Astrocyte of the hippocampus (primary cell): Measurements from ENCODE around the gene PITHD1.
"Not testable (repeated sequence)": the region's sequence is repeated elsewhere in the genome, so short reads cannot be mapped to it uniquely, and the experiment has no call there.

Experiments used
- DNase-seq: peaks from one replicate; pipeline ENCODE4 v3.0.0; 2011; ENCODE audit warnings: low read depth, low spot score

PITHD1 gene

DNA sequence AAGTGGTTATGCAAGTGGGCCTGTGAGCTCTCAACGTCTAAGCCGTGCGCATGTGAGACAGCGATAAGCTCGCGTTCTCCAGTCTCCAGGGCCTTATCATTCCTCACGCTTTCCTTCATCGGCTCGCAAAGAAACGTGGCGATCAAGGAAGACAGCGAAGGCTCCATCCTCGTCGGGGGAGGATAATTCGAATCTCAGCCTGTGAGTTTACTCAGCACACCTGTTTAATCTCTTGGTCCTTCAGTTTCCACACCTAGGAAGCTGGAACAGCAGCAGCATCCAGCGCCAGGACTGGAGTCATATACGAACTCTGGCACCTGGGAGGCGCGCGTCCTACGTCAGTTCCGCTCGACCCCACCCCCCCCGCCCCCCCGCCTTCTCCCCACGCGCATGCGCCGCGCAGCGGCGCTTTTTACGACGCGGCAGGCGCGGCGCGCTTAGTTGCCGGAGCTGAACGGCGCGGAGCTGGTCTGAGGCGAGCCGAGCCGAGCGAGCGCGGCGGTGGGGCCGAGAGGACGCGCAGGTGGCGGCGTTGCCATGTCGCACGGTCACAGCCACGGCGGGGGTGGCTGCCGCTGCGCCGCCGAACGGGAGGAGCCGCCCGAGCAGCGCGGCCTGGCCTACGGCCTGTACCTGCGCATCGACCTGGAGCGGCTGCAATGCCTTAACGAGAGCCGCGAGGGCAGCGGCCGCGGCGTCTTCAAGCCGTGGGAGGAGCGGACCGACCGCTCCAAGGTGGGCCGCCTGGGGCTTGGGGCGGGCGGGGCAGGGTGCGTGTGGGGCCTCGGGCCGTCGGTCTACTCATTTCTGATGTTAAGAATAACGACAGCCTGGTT, at the start of gene PITHD1:
Gene PITHD1 (plus strand): TSS at position 440 of the 836 bp plus-strand sequence. CDS start 98 bp downstream, at position 538.
- DNase-seq: peak; percentile 93

GRCh38 chr1:23732363-23733224, 45.6 kb upstream of the PITHD1 start:
- DNase-seq: no peak

- not testable (repeated sequence) for DNase-seq
Observed at GRCh38 chr1:23733281-23733680, 44.9 kb upstream of the PITHD1 start.

- no peak for DNase-seq
Observed at GRCh38 chr1:23736437-23737134, 41.6 kb upstream of the PITHD1 start.

- no peak for DNase-seq
Observed at GRCh38 chr1:23741609-23742008, 36.6 kb upstream of the PITHD1 start.

DNA sequence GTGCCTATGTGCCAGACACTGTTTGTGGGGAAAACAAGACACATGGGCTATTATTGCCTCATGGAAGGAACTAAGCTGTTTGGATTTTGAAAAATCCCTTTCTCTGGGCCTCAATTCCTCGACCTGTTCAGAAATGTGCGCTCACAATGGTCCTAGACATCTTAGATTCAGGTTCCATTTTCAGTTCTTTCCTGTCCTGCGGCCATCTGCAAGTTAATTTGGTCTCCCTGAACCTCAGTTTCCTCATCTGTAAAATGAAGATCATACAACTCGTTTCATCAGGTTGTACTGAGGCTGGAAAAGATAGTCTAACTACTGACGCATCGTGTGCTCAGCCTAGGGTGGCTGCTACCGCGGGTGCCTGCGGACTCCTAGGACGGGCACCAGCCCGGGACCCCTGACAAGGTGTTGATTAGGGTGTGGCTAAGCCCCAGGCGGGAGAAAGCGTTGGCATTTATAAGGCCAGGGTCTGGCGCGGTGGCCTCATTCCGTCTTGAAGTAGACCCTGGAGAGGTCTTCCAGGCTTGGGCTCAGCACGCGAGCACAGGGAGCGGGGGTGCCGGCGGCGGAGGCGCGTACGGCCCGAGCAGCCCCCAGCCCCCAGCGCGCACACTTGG, 35.4 kb upstream of the PITHD1 start:
- DNase-seq: no peak

GRCh38 chr1:23743287-23744152, 34.7 kb upstream of the PITHD1 start, which contains the start of gene ELOA:
Gene ELOA (plus strand): TSS chr1:23743471. CDS start chr1:23743504, 33 bp downstream.
- DNase-seq: peak; percentile 88

DNA sequence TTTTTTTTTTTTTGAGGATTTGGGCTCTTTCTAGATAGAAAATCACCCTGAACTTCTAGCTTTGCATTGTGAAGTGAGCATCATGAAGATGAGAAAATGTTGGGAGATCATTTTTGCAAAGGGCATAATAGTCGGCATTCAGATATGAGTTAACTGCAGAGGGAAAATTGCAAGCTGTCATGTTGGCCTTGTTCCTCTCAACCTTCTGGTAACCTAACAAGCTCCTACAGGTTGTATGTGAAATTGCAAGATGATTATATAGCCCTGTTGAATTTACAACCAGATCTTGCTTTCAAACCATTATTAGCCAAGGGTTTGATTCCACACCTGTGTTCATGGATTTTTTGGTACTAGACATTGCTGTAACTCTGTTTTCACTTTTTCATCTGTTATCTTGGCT, 32.7 kb upstream of the PITHD1 start:
- peak; percentile 32 for DNase-seq

DNA sequence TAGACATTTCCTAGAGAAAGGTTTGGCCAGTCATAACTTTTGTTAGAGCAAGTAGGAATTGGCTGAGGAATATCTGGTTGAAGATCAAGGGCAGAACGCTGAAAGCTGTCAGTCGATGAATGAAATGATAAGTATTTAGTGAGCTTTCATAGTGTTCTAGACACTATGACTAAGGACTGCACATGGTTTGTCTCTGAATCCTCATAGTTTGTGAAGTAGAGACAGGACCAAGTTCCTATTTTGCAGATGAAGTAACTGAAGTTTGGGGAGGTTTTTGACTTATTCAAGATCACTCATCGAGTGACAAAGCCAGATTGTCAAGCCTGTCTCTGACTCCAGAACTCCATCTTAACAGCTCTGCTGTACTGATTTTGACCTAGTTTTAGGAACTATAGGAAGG, 30.2 kb upstream of the PITHD1 start:
- no peak for DNase-seq

DNA sequence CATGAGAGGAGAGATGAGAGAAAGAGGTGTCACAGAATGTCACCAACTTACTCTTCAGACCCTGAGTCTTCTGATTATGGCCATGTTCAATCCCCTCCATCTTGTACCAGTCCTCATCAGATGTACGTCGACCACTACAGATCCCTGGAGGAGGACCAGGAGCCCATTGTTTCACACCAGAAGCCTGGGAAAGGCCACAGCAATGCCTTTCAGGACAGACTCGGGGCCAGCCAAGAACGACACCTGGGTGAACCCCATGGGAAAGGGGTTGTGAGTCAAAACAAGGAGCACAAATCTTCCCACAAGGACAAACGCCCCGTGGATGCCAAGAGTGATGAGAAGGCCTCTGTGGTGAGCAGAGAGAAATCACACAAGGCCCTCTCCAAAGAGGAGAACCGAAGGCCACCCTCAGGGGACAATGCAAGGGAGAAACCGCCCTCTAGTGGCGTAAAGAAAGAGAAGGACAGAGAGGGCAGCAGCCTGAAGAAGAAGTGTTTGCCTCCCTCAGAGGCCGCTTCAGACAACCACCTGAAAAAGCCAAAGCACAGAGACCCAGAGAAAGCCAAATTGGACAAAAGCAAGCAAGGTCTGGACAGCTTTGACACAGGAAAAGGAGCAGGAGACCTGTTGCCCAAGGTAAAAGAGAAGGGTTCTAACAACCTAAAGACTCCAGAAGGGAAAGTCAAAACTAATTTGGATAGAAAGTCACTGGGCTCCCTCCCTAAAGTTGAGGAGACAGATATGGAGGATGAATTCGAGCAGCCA, 27.0 kb upstream of the PITHD1 start:
- peak; percentile 69 for DNase-seq

DNA sequence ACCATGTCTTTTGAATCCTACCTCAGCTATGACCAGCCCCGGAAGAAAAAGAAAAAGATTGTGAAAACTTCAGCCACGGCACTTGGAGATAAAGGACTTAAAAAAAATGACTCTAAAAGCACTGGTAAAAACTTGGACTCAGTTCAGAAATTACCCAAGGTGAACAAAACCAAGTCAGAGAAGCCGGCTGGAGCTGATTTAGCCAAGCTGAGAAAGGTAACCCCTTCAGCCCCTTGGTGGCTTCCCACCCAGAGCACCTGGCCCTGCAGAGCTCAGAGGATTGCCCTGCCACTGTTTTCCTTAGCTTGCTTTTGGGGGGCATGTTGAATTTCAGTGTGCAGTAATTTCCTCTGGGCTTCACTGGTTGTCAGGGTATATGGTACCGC, 26.4 kb upstream of the PITHD1 start:
- DNase-seq: no peak

DNA sequence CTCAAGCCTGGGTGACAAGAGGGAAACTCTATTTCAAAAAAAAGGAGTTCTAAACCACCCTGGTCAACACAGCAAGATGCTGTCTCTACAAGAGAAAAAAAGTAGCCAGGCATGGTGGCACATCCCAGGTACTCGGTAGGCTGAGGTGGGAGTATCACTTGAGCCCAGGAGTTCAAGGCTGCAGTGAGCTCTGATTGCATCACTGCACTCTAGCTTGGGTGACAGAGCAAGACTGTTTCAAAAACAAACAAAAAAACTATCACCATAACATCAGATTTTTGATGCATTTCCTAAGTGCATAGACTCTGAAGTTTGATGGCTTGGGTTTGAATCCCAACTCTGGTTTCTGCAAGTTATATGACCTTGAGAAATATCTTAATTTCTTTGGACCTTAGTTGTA, 25.3 kb upstream of the PITHD1 start:
- DNase-seq: no peak

- DNase-seq: peak; percentile 62
Observed at GRCh38 chr1:23756676-23757075, 21.5 kb upstream of the PITHD1 start.

- no peak for DNase-seq
Observed at GRCh38 chr1:23757812-23758211, 20.4 kb upstream of the PITHD1 start.

- peak; percentile 49 for DNase-seq
Observed at GRCh38 chr1:23759277-23759676, 18.9 kb upstream of the PITHD1 start.

DNA sequence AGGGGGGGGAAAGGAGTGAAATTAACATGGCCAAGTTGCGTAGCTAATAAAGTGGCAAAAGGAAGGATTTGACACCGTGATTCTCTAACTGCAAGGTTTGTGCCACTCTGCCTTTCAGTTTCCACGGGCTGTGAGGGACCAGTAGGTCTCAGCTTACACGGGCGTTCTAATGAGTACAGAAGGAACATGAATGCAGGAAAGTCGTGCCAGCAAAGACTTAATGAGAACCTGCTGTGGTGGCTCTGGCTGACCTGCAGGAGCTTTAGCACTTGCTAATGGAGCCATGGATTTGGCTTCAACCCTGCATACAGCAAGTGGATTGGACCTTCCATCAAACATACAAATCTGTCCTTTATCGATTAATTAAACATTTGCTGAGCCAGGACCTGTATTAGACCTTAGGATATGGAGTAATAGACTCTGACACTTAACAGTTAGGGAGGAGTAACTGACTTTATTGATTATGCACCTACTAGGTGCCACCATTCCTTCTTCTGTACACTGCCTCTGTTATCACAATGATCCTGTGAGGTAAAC, 15.1 kb upstream of the PITHD1 start:
- no peak for DNase-seq

DNA sequence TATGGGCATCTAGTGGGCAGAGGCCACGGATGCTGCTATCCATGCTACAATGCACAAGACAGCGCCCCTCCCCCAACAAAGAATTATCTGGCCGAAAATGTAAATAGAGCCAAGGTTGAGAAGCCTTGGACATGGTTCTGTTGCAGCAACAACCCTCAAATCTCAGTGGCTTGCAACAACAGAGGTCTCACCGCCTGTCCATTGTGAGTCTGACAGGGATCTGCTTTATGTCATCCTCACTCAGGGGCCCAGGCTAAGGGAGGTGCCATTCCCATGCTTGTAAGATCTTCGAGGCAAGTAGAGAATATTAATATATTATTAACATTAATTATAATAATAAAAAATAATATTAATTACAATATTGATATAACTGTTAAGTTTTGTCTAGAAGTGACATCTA, 9.5 kb upstream of the PITHD1 start:
- DNase-seq: no peak

DNA sequence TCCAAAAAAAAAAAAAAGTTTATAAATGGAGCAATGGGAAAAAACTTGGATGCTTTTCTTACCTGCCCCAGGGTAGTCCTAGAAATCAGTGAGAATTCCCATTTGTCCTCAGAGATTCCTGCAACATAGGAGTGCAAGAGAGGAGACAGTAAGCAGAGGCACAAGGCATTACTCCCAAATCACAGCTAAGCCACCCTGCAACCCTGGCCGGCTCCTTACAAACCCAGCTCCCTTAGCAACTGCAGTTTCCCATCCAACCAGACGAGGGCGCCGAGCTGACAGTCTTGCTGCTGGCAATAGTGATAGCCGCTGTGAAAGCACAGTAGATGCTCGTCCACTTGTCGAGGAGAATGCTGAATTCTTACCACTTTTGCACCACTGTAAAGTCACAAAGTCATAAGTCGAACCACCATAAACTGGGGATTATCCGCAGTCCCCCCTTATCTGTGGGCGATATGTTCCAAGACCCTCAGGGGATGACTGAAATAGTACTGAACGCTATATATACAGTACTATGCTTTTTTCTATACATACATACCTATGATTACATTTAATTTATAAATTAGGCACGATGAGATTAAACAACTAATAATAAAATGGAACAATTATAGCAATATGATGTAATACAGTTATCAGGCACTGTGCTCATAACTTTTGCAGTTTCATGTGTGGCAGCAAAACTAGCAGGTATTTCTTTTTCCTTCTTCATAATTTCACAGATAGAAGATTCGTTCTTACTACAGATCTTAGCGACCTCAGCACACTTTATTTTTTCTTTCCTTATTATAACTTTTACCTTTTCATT, 6.0 kb upstream of the PITHD1 start:
- DNase-seq: peak; percentile 89

DNA sequence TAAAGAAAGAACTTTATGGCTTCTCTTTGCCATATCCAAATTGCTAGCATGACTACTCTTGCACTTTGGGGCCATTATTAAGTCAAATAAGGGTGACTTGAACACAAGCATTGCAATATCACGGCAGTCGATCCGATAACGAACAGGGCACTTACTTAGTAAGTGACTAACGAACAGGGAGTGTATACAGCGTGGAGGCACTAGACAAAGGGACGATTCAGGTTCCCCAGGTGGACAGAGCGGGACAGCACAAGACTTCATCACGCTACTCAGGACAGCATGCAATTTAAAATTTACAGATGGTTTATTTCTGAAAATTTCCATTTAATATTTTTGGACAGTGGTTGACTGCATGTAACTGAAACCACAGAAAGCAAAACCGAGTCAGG, 5.4 kb upstream of the PITHD1 start:
- no peak for DNase-seq
